IMR-90 (cell line): ENCODE measurements around the gene TNFRSF18. TPM values are rescaled to one million over a fixed set of nuclear protein-coding genes. Genes with fewer than 3 reads are reported as not detected.

ENCODE experiments used
- ATAC-seq: fragments of 200-7000 bp; cut with Tn5 transposase; 2 replicates; pipeline ENCODE4 v1.9.1; 2020; ENCODE audit warnings: low read depth, mild to moderate bottlenecking, moderate library complexity
- BruUV-seq: library from RNA; stranded (reverse); fragments of 400-500 nt; replicated peaks from 2 replicates; lab custom pipeline; 2021; lab: Mats Ljungman, UMichigan
- CTCF ChIA-PET: fragments of 300-600 bp; formaldehyde crosslinking; extraction: SDS; loops from one replicate; lab custom pipeline; 2021; ENCODE audit warnings: antibody characterized with exemption; lab: Yijun Ruan, JAX
- POLR2A ChIA-PET: fragments of 300-600 bp; sonication (Branson Sonifier 250); formaldehyde crosslinking; loops from one replicate; lab custom pipeline; 2022; ENCODE audit warnings: antibody characterized with exemption; ENCODE audit not compliant: unreplicated experiment; lab: Charles Lee
- DNase-seq: peaks from one replicate; pipeline ENCODE4 v3.0.0; 2013
- H2AFZ ChIP-seq: replicated peaks from 2 replicates; pipeline ENCODE3; 2013; ENCODE audit warnings: low read length, mild to moderate bottlenecking; ENCODE audit not compliant: poor library complexity
- H2AK5ac ChIP-seq: 2 replicates; pipeline ENCODE4 v1.6.1; 2013; ENCODE audit warnings: low read depth, low read length, inconsistent platforms
- H2AK9ac ChIP-seq: replicated peaks from 2 replicates; pipeline ENCODE3; 2013; ENCODE audit warnings: mild to moderate bottlenecking, low read depth, low read length, moderate library complexity; ENCODE audit not compliant: poor library complexity
- H2BK120ac ChIP-seq: 2 replicates; pipeline ENCODE4 v1.6.1; 2013; ENCODE audit warnings: low read depth, low read length, inconsistent platforms
- H2BK15ac ChIP-seq: 3 replicates; pipeline ENCODE4 v1.6.1; 2013; ENCODE audit warnings: low read depth, low read length, inconsistent platforms
- H2BK20ac ChIP-seq: 2 replicates; pipeline ENCODE4 v1.6.1; 2013; ENCODE audit warnings: low read depth, mild to moderate bottlenecking, inconsistent platforms, low read length, moderate library complexity
- H2BK5ac ChIP-seq: 2 replicates; pipeline ENCODE4 v1.6.1; 2013; ENCODE audit warnings: mild to moderate bottlenecking, low read depth, low read length, inconsistent platforms; ENCODE audit not compliant: poor library complexity, severe bottlenecking
- H3K14ac ChIP-seq: replicated peaks from 2 replicates; pipeline ENCODE4 v1.6.1; 2013; ENCODE audit warnings: low read depth, low read length, inconsistent platforms
- H3K18ac ChIP-seq: 2 replicates; pipeline ENCODE4 v1.6.1; 2013; ENCODE audit warnings: low read depth, low read length, control low read depth
- H3K23ac ChIP-seq: 2 replicates; pipeline ENCODE4 v1.6.1; 2013; ENCODE audit warnings: low read depth, low read length, inconsistent platforms
- H3K27ac ChIP-seq: 2 replicates; pipeline ENCODE4 v1.5.1; 2013; ENCODE audit warnings: mild to moderate bottlenecking, control low read depth, low read length; ENCODE audit not compliant: insufficient read depth
- H3K27me3 ChIP-seq: 2 replicates; pipeline ENCODE4 v1.6.1; 2013; ENCODE audit warnings: low read length; ENCODE audit not compliant: control insufficient read depth, insufficient read depth
- H3K36me3 ChIP-seq: 2 replicates; pipeline ENCODE4 v1.6.1; 2013; ENCODE audit warnings: low read length, mixed read lengths; ENCODE audit not compliant: control insufficient read depth, insufficient read depth
- H3K4ac ChIP-seq: 2 replicates; pipeline ENCODE4 v1.6.1; 2013; ENCODE audit warnings: low read depth, low read length, inconsistent platforms
- H3K4me1 ChIP-seq: 2 replicates; pipeline ENCODE4 v1.6.1; 2013; ENCODE audit warnings: low read length, mixed read lengths; ENCODE audit not compliant: control insufficient read depth, insufficient read depth
- H3K4me2 ChIP-seq: 2 replicates; pipeline ENCODE4 v1.6.1; 2013; ENCODE audit warnings: low read depth, mild to moderate bottlenecking, control low read depth, low read length, moderate library complexity
- H3K4me3 ChIP-seq: 2 replicates; pipeline ENCODE4 v1.5.1; 2013; ENCODE audit warnings: low read depth, mild to moderate bottlenecking, control low read depth, low read length, moderate library complexity; ENCODE audit not compliant: insufficient read depth
- H3K56ac ChIP-seq: 2 replicates; pipeline ENCODE4 v1.6.1; 2013; ENCODE audit warnings: low read length, inconsistent platforms; ENCODE audit not compliant: insufficient read depth; ENCODE audit errors: extremely low read depth
- H3K79me1 ChIP-seq, 2 experiments: 2 replicates each; pipeline ENCODE4 v1.6.1; 2013; ENCODE audit warnings: low read length in 2 of 2, inconsistent platforms in 1 of 2, low read depth in 1 of 2
- H3K9ac ChIP-seq: 2 replicates; pipeline ENCODE4 v1.6.1; 2013; ENCODE audit warnings: low read depth, low read length, control low read depth
- H3K9me1 ChIP-seq: 2 replicates; pipeline ENCODE4 v1.6.1; 2013; ENCODE audit warnings: low read length, inconsistent platforms; ENCODE audit not compliant: insufficient read depth
- H3K9me3 ChIP-seq: 2 replicates; pipeline ENCODE4 v1.6.1; 2013; ENCODE audit warnings: low read length; ENCODE audit not compliant: control insufficient read depth, insufficient read depth
- H4K20me1 ChIP-seq: 2 replicates; pipeline ENCODE4 v1.6.1; 2013; ENCODE audit warnings: low read length, inconsistent platforms; ENCODE audit not compliant: insufficient read depth
- H4K5ac ChIP-seq: 2 replicates; pipeline ENCODE4 v1.6.1; 2013; ENCODE audit warnings: mild to moderate bottlenecking, low read depth, low read length, control low read depth
- H4K8ac ChIP-seq, 2 experiments: 2 replicates each; pipeline ENCODE4 v1.6.1; 2013; ENCODE audit warnings: low read depth in 2 of 2, low read length in 2 of 2, control low read depth in 1 of 2, inconsistent platforms in 1 of 2
- H4K91ac ChIP-seq: 2 replicates; pipeline ENCODE4 v1.6.1; 2013; ENCODE audit warnings: low read depth, low read length, inconsistent platforms; ENCODE audit not compliant: insufficient read depth
- CEBPB ChIP-seq: IDR thresholded peaks from 2 replicates; pipeline ENCODE4 v1.6.1; 2012; ENCODE audit warnings: low read depth, low read length, improper control_type of control experiment
- RAD21 ChIP-seq: IDR thresholded peaks from 2 replicates; pipeline ENCODE4 v1.6.1; 2012; ENCODE audit warnings: low read length, improper control_type of control experiment
- RFX5 ChIP-seq: IDR thresholded peaks from 2 replicates; pipeline ENCODE4 v1.8.0; 2012; ENCODE audit warnings: low read depth, mild to moderate bottlenecking, low read length, moderate library complexity
- WGBS, 2 experiments: methylation state at CpG; one replicate each; pipeline versions ENCODE4 v1.1.5 to v1.1.7; 2013; ENCODE audit warnings: missing lambda C conversion rate in 2 of 2; ENCODE audit not compliant: insufficient read length in 1 of 2; ENCODE audit errors: extremely low coverage in 2 of 2; 5-methylcytosine and 5-hydroxymethylcytosine counted together
- dilution Hi-C: fragments of 300-500 bp; cut with HindIII; formaldehyde crosslinking; loops from one replicate; pipeline ENCODE4 v1.14.3; 2018; ENCODE audit warnings: low sequenced_read_pairs; ENCODE audit not compliant: unreplicated experiment
- in situ Hi-C: fragments of 300-500 bp; cut with MboI; formaldehyde crosslinking; loops from 3 replicates; pipeline ENCODE4 v1.14.3; 2019; ENCODE audit warnings: low sequenced_read_pairs, inconsistent platforms, mixed read lengths
- intact Hi-C: fragments of 100-400 bp; cut with micrococcal nuclease; formaldehyde crosslinking; loops from 2 replicates; pipeline ENCODE4 v1.10.0; 2022
- polyA plus RNA-seq, 3 experiments: library from polyadenylated mRNA; depleted of rRNA; stranded (reverse); fragments of >200 nt; gene quantifications; 2 replicates each; pipeline ENCODE4 v1.2.3, GENCODE V29; 2012; ENCODE audit warnings: low replicate concordance in 1 of 3
- total RNA-seq: library from RNA; depleted of rRNA; stranded (reverse); fragments of >200 nt; gene quantifications from 2 replicates; pipeline ENCODE4 v1.2.3, GENCODE V29; 2012

TNFRSF18 gene
- total and polyA plus RNA-seq, 2 of the 4 experiments (the other 2 are of a cell fraction): 0.18 to 1.0 TPM

DNA sequence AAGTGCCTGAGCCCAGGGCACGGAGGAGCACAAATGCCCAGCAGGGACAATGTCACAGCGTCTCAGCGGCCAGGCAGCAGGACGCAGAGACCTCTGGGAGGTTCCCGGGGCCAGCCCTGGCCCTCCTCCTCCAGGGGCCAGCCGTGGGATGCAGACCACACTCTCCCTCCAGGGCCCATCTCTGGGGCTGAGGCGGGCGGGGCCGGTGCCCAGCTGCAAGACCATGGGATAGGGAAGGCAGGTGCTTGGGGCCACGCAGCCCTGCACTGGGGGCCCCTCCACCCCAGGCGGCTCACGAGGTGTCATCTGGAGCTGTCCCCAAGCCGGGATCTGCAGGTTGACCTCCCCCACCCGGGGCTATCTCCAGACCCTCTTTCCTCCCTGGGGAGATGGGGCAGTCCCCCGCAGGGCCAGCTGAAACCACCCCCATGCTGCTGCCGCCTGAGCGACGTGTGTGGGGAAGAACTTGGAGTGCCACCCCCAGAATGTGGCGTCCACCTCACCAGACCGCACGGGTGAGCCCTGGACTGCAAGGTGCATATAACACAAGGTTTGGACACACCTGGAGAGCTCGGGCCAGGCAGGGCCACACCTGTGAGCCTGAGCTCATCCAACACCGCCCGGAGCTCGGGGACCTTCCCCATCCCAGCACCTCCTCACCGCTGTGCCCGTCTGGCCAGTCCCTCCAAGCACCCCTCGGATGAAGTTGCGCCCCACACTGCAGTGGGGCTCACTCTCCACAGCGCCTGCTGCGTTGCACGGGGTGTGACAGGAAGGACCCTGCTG lies 36.8 kb downstream of the TNFRSF18 start:
- Histone ChIP-seq H2BK5ac (no peak overlapping the region), H3K14ac (no peak overlapping the region), H4K8ac (no peak overlapping the region), H3K4ac (no peak overlapping the region), H3K36me3 (no peaks in the 10 kb centered on the region), H4K91ac (no peak overlapping the region), H2AFZ (no peak overlapping the region), H2BK120ac (no peak overlapping the region), H3K27me3 (peaks cover 63% of the 10 kb centered on the region), H3K4me2 (no peak overlapping the region), H3K79me1 (no peaks in the 10 kb centered on the region), H2AK9ac (no peak overlapping the region), H4K20me1 (no peaks in the 10 kb centered on the region; the same call in 1 of the 2 replicates), H3K4me1 (no peaks in the 10 kb centered on the region), H3K9ac (no peak overlapping the region), H3K4me3 (no peak overlapping the region), H3K27ac (no peak overlapping the region), H3K9me1 (no peaks in the 10 kb centered on the region), H3K23ac (no peak overlapping the region), H2AK5ac (no peak overlapping the region), H3K18ac (no peak overlapping the region), H3K56ac (no peak overlapping the region), H3K9me3 (no peaks in the 10 kb centered on the region), H2BK20ac (no peak overlapping the region), H2BK15ac (no peak overlapping the region), H4K5ac (no peak overlapping the region)
- ATAC-seq (no peak), DNase-seq (no peak)
- ChIA-PET CTCF (no interaction called here), POLR2A (no interaction called here)
- BruUV-seq: no TSS peak
- dilution Hi-C loops: no loop called here
- intact Hi-C loops: no loop called here
- TF ChIP-seq RFX5: no peak
- no peak for TF ChIP-seq CEBPB
- no peak for TF ChIP-seq RAD21
- WGBS, 2 experiments: 68% methylated on average over 8 of the region's 32 CpGs; no CpG with 5 or more reads in 1 of the 2 experiments
- in situ Hi-C loops: no loop called here
